HL-60 (cell line): Measurements from ENCODE around the gene MAP3K5.

ENCODE experiments used
- GABPA ChIP-seq: IDR thresholded peaks from 2 replicates; pipeline ENCODE4 v1.6.1; 2012; ENCODE audit warnings: low read depth
- POLR2AphosphoS5 ChIP-seq: IDR thresholded peaks from 2 replicates; pipeline ENCODE4 v1.6.1; 2012; ENCODE audit warnings: low read depth
- REST ChIP-seq: IDR thresholded peaks from 2 replicates; pipeline ENCODE4 v1.6.1; 2012; ENCODE audit warnings: low read depth; ENCODE audit not compliant: insufficient replicate concordance
- SPI1 ChIP-seq: IDR thresholded peaks from 2 replicates; pipeline ENCODE4 v1.6.1; 2012; ENCODE audit warnings: low read depth, mild to moderate bottlenecking, borderline replicate concordance
- TF ChIP-seq, protein P1 (sequence below): IDR thresholded peaks from one replicate; pipeline ENCODE4 v1.5.1; 2011; ENCODE audit warnings: low read length, control low read depth, inconsistent platforms; ENCODE audit not compliant: insufficient read depth

GRCh38 chr6:136710877-136711552 is 81.3 kb downstream of the MAP3K5 start:
- TF ChIP-seq, protein P1, sequence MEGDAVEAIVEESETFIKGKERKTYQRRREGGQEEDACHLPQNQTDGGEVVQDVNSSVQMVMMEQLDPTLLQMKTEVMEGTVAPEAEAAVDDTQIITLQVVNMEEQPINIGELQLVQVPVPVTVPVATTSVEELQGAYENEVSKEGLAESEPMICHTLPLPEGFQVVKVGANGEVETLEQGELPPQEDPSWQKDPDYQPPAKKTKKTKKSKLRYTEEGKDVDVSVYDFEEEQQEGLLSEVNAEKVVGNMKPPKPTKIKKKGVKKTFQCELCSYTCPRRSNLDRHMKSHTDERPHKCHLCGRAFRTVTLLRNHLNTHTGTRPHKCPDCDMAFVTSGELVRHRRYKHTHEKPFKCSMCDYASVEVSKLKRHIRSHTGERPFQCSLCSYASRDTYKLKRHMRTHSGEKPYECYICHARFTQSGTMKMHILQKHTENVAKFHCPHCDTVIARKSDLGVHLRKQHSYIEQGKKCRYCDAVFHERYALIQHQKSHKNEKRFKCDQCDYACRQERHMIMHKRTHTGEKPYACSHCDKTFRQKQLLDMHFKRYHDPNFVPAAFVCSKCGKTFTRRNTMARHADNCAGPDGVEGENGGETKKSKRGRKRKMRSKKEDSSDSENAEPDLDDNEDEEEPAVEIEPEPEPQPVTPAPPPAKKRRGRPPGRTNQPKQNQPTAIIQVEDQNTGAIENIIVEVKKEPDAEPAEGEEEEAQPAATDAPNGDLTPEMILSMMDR: no peak
- TF ChIP-seq POLR2AphosphoS5 (no peak), REST (no peak), SPI1 (no peak), GABPA (no peak)
